Measurements from ENCODE around the gene COG6. TPM values are rescaled to one million over a fixed set of nuclear protein-coding genes. Genes with fewer than 3 reads are reported as not detected.

COG6 gene
- total and polyA plus RNA-seq, 2 of the 8 experiments (the other 6 are each of a cell fraction or from before 2014, with no cell fraction given), result 8.8 to 22.3 TPM

DNA sequence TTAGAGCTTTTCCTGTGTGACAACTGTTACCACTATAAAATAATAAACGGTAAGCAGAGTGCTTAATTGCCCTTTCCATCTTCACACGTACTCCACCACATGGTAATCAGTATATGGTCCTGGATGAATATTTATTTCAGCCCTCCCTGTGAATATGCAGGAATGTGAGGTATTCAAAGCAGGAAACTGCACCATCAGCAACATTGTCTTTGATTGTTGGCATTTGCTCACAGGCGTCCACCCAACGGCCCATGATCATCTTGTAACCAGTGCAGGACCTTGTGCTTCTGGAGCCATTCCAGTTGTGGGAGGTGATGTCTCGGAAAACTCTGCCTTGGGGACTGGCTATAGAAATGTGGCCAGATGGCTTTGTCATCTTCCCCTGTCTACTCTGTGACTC, 132.6 kb downstream of the COG6 start (continued):
- TF ChIP-seq ATF2 (IDR thresholded peaks at IDR 0.05; ENCODE audit: low read length) (no peak), SRF (IDR thresholded peaks at IDR 0.05; ENCODE audit: low read depth, low read length) (no peak), MAX (IDR thresholded peaks at IDR 0.05) (peak; percentile 41; the same call in 1 of the 2 replicates), RNF2 (IDR thresholded peaks at IDR 0.05; ENCODE audit: borderline replicate concordance, low read depth, low read length, missing control alignments, poor library complexity, severe bottlenecking) (no peak), CTCF (IDR thresholded peaks at IDR 0.05; ENCODE audit: control extremely low read depth in 1 of 3, insufficient read depth in 1 of 3, low read depth in 1 of 3, low read length in 3 of 3) (no peak), GABPA (IDR thresholded peaks at IDR 0.05; ENCODE audit: borderline replicate concordance, insufficient read depth, low read length) (no peak), NRF1 (IDR thresholded peaks at IDR 0.05; ENCODE audit: low read depth, low read length) (no peak), YY1 (IDR thresholded peaks at IDR 0.05; ENCODE audit: low read depth, low read length) (0 out of 2 replicates have a peak, but pooled peaks have one; percentile 17), RXRA (IDR thresholded peaks at IDR 0.05; ENCODE audit: insufficient read depth, low read depth, low read length) (no peak), NANOG (IDR thresholded peaks at IDR 0.05; ENCODE audit: insufficient read depth, low read depth, low read length, poor library complexity, severe bottlenecking) (peak; percentile 78), CBX5 (IDR thresholded peaks at IDR 0.05; ENCODE audit: low read depth, low read length) (no peak), E2F6 (IDR thresholded peaks at IDR 0.05) (peak; percentile 61; the same call in 1 of the 2 replicates), KDM5A (IDR thresholded peaks at IDR 0.05; ENCODE audit: low read length) (no peak), EGR1 (IDR thresholded peaks at IDR 0.05; ENCODE audit: borderline replicate concordance, low read depth, low read length) (no peak), RAD21 (IDR thresholded peaks at IDR 0.05 in 1 of 2, conservative IDR thresholded peaks at IDR 0.05 in 1 of 2; ENCODE audit: low read depth in 2 of 2, low read length in 2 of 2) (no peak), HDAC2 (IDR thresholded peaks at IDR 0.05; ENCODE audit: borderline replicate concordance in 1 of 2, low read depth in 2 of 2, low read length in 2 of 2) (0 out of 4 replicates have a peak, but pooled peaks of 1 of the 2 experiments have one; percentile 67), CEBPB (IDR thresholded peaks at IDR 0.05; ENCODE audit: low read depth, low read length) (no peak), RBBP5 (IDR thresholded peaks at IDR 0.05; ENCODE audit: borderline replicate concordance, low read depth, low read length) (no peak), TAF1 (IDR thresholded peaks at IDR 0.05; ENCODE audit: low read depth, low read length) (no peak)
